ENCODE data around the gene APPL1. TPM values are rescaled to one million over a fixed set of nuclear protein-coding genes. Genes with fewer than 3 reads are reported as not detected.

Gene APPL1
- total RNA-seq, 1 donor from 2014 or later = 27.5 TPM

GRCh38 chr3:57274845-57275244 is 47.3 kb downstream of the APPL1 start:
- no peak overlapping the region for H3K4me3 Mint-ChIP-seq
- H3K9me3 Mint-ChIP-seq = no peaks in the 10 kb centered on the region
- DNase-seq (ENCODE audit: low read depth, low spot score) = no peak
- no peak overlapping the region for H3K27ac Mint-ChIP-seq (ENCODE audit: unreplicated experiment)
- H3K36me3 Mint-ChIP-seq (ENCODE audit: low read depth) = peaks cover 14% of the 10 kb centered on the region
- no peaks in the 10 kb centered on the region for H3K27me3 Mint-ChIP-seq (ENCODE audit: low read depth)
- TF ChIP-seq CTCF (conservative IDR thresholded peaks at IDR 0.05) = no peak
- H3K4me1 Mint-ChIP-seq = no peaks in the 10 kb centered on the region

DNA sequence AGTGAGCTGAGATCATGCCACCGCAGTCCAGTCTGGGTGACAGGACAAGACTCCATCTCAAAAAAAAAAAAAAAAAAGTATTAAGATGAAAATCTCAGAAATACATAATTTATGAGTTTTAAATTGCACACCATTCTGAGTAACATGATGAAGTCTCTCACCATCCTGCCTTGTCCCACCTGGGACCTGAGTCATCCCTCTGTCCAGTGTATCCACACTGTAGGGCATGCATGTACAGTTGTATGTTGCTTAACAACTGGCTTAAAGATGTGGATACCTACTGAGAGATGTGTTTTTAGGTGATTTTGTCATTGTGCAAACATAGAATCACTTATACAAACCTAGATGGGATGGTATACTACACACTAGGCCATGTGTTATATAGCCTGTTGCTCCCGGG is 47.9 kb downstream of the APPL1 start:
- H3K4me1 Mint-ChIP-seq = no peaks in the 10 kb centered on the region
- DNase-seq (ENCODE audit: low read depth, low spot score) = no peak
- peaks cover 2% of the 10 kb centered on the region for H3K9me3 Mint-ChIP-seq
- no peaks in the 10 kb centered on the region for H3K27me3 Mint-ChIP-seq (ENCODE audit: low read depth)
- TF ChIP-seq CTCF (conservative IDR thresholded peaks at IDR 0.05) = no peak
- no peak overlapping the region for H3K27ac Mint-ChIP-seq (ENCODE audit: unreplicated experiment)
- peaks cover 14% of the 10 kb centered on the region for H3K36me3 Mint-ChIP-seq (ENCODE audit: low read depth)
- no peak overlapping the region for H3K4me3 Mint-ChIP-seq

- no peak for TF ChIP-seq CTCF (conservative IDR thresholded peaks at IDR 0.05)
- DNase-seq (ENCODE audit: low read depth, low spot score) = no peak
- peaks cover 14% of the 10 kb centered on the region for H3K36me3 Mint-ChIP-seq (ENCODE audit: low read depth)
- H3K27me3 Mint-ChIP-seq (ENCODE audit: low read depth) = no peaks in the 10 kb centered on the region
- no peaks in the 10 kb centered on the region for H3K4me1 Mint-ChIP-seq
- no peak overlapping the region for H3K4me3 Mint-ChIP-seq
- no peak overlapping the region for H3K27ac Mint-ChIP-seq (ENCODE audit: unreplicated experiment)
- peaks cover 10% of the 10 kb centered on the region for H3K9me3 Mint-ChIP-seq
Measured at GRCh38 chr3:57278237-57278636, 50.7 kb downstream of the APPL1 start.

DNA sequence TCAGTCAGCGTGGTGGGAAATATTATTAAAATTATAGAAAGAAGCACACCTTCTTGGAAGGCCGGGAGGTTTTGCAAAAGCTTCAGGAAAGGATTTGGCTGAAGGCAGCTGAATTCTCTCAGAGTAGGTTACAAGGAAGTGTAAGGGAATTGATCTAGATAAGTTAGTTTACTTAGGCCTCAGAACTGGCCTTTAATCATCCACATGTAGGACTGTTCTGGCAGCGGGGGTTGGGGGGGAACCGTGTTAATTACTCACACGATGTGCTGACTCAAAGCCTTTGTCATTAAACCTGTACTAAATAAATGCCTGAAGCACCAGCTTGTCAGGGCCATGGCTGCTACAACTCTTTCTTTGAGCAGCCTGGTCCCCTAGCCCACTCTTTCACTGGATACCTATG is 52.2 kb downstream of the APPL1 start:
- Mint-ChIP-seq H3K27me3 (ENCODE audit: low read depth) (no peaks in the 10 kb centered on the region), H3K27ac (ENCODE audit: unreplicated experiment) (no peak overlapping the region), H3K36me3 (ENCODE audit: low read depth) (peaks cover 11% of the 10 kb centered on the region), H3K4me1 (no peaks in the 10 kb centered on the region), H3K9me3 (peaks cover 10% of the 10 kb centered on the region), H3K4me3 (no peak overlapping the region)
- no peak for DNase-seq (ENCODE audit: low read depth, low spot score)
- no peak for TF ChIP-seq CTCF (conservative IDR thresholded peaks at IDR 0.05)

GRCh38 chr3:57281715-57282114 is 54.2 kb downstream of the APPL1 start:
- Mint-ChIP-seq H3K36me3 (ENCODE audit: low read depth) (peaks cover 11% of the 10 kb centered on the region), H3K27me3 (ENCODE audit: low read depth) (no peaks in the 10 kb centered on the region), H3K9me3 (peaks cover 14% of the 10 kb centered on the region), H3K27ac (ENCODE audit: unreplicated experiment) (no peak overlapping the region), H3K4me3 (no peak overlapping the region), H3K4me1 (no peaks in the 10 kb centered on the region)
- no peak for DNase-seq (ENCODE audit: low read depth, low spot score)
- no peak for TF ChIP-seq CTCF (conservative IDR thresholded peaks at IDR 0.05)

DNA sequence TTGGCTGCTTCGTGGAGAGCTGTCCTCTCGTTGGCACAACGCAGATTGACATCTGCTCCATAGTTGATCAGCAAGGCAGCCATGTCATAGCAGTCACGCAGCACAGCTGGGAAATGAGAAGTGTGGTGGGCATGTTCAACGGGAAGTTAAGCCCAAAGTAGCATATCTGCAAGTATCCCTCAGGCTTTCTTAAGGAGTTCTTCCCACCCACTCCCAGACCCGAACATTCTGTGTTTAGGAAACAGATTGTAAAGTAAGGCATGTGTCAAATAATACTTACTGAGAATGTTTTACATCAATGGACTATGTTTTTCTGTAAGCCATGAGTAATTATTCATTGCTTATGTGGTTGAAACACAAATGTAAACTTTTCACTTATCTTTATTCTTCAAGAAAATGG is 55.8 kb downstream of the APPL1 start:
- DNase-seq (ENCODE audit: low read depth, low spot score) = no peak
- no peaks in the 10 kb centered on the region for H3K27me3 Mint-ChIP-seq (ENCODE audit: low read depth)
- H3K36me3 Mint-ChIP-seq (ENCODE audit: low read depth) = peaks cover 6% of the 10 kb centered on the region
- no peak overlapping the region for H3K27ac Mint-ChIP-seq (ENCODE audit: unreplicated experiment)
- peaks cover 15% of the 10 kb centered on the region for H3K9me3 Mint-ChIP-seq
- no peak overlapping the region for H3K4me3 Mint-ChIP-seq
- no peak for TF ChIP-seq CTCF (conservative IDR thresholded peaks at IDR 0.05)
- H3K4me1 Mint-ChIP-seq = no peaks in the 10 kb centered on the region

Data from neural crest cell (in vitro differentiated cells).